Gastroesophageal sphincter (tissue), 3 donors: ENCODE measurements around the gene KAT6B.

Experiments used
- CTCF ChIP-seq, 4 experiments: fragments of 200-600 bp in 2 of 4; fragments of 450-650 bp in 2 of 4; sonication (generic) in 1 of 4; IDR thresholded peaks; one replicate each; pipeline ENCODE4 v1.5.1; 2017 to 2019; ENCODE audit warnings: antibody characterized with exemption in 4 of 4, mild to moderate bottlenecking in 2 of 4, moderate library complexity in 2 of 4
- POLR2A ChIP-seq, 2 donors: fragments of 450-650 bp; IDR thresholded peaks; one replicate each; pipeline ENCODE4 v1.6.1; 2017; ENCODE audit warnings: antibody characterized with exemption in 2 of 2, mild to moderate bottlenecking in 2 of 2, moderate library complexity in 1 of 2

- TF ChIP-seq CTCF (IDR thresholded peaks at IDR 0.05) (no peak), POLR2A (IDR thresholded peaks at IDR 0.05) (no peak)
Measured at GRCh38 chr10:74936577-74937265, 110.3 kb downstream of the KAT6B start.
